Stimulated activated effector memory CD8-positive, alpha-beta T cell treated with anti-CD3 and anti-CD28 coated beads, Interleukin-12 subunit alpha, Interleukin-12 subunit beta, amount 100 ng/mL, for 72 hours (primary cell): Measurements from ENCODE around the gene ELK3.
A peak's percentile ranks its signal among the peaks of the same experiment; 100 is the strongest.

ENCODE experiments used
- ATAC-seq: fragments of 150-1000 bp; cut with Tn5 transposase; 2 replicates; pipeline ENCODE4 v1.10.0; 2021
- DNase-seq, 2 donors: peaks; one replicate each; pipeline ENCODE4 v3.0.0; 2021 to 2022; ENCODE audit warnings: low spot score in 2 of 2
- H3K27ac Mint-ChIP-seq: one replicate; pipeline ENCODE4 v1.8.0; 2022; ENCODE audit warnings: mild to moderate bottlenecking, mixed read lengths
- H3K36me3 Mint-ChIP-seq: one replicate; pipeline ENCODE4 v1.8.0; 2022; ENCODE audit warnings: mild to moderate bottlenecking, mixed read lengths
- H3K4me1 Mint-ChIP-seq: one replicate; pipeline ENCODE4 v1.8.0; 2022; ENCODE audit warnings: mixed read lengths
- H3K4me3 Mint-ChIP-seq: one replicate; pipeline ENCODE4 v1.8.0; 2022; ENCODE audit warnings: mild to moderate bottlenecking, mixed read lengths
- H3K9me3 Mint-ChIP-seq: one replicate; pipeline ENCODE4 v1.8.0; 2022; ENCODE audit warnings: mixed read lengths

Gene ELK3

GRCh38 chr12:96215919-96216273 is 21.7 kb downstream of the ELK3 start:
- no peak for DNase-seq

GRCh38 chr12:96218989-96219678 is 25.0 kb downstream of the ELK3 start:
- Mint-ChIP-seq H3K4me3 (peak overlapping the region; percentile 44), H3K36me3 (peaks cover 69% of the 10 kb centered on the region), H3K9me3 (no peaks in the 10 kb centered on the region), H3K27ac (peak overlapping the region; percentile 86), H3K4me1 (peaks cover 77% of the 10 kb centered on the region)
- DNase-seq: no peak
- no peak for ATAC-seq

More at GRCh38 chr12:96215919-96216273, 21.7 kb downstream of the ELK3 start:
- H3K27ac Mint-ChIP-seq: peak overlapping the region; percentile 84
- ATAC-seq: no peak
- no peaks in the 10 kb centered on the region for H3K9me3 Mint-ChIP-seq
- peaks cover 66% of the 10 kb centered on the region for H3K36me3 Mint-ChIP-seq
- peaks cover 80% of the 10 kb centered on the region for H3K4me1 Mint-ChIP-seq
- peak overlapping the region; percentile 36 for H3K4me3 Mint-ChIP-seq

- Mint-ChIP-seq H3K4me1 (peaks cover 78% of the 10 kb centered on the region), H3K27ac (peak overlapping the region; percentile 86), H3K9me3 (no peaks in the 10 kb centered on the region), H3K4me3 (peak overlapping the region; percentile 44), H3K36me3 (peaks cover 69% of the 10 kb centered on the region)
- ATAC-seq (peak; percentile 88), DNase-seq (no peak)
Measured at GRCh38 chr12:96219700-96220206, 25.6 kb downstream of the ELK3 start.

- no peaks in the 10 kb centered on the region for H3K9me3 Mint-ChIP-seq
- DNase-seq (no peak), ATAC-seq (no peak)
- H3K36me3 Mint-ChIP-seq: peaks cover 72% of the 10 kb centered on the region
- H3K27ac Mint-ChIP-seq: peak overlapping the region; percentile 29
- H3K4me3 Mint-ChIP-seq: no peak overlapping the region
- peaks cover 76% of the 10 kb centered on the region for H3K4me1 Mint-ChIP-seq
Measured at GRCh38 chr12:96220902-96221301, 26.7 kb downstream of the ELK3 start.

- Mint-ChIP-seq H3K4me1 (peaks cover 77% of the 10 kb centered on the region), H3K9me3 (no peaks in the 10 kb centered on the region), H3K4me3 (no peak overlapping the region), H3K36me3 (peaks cover 77% of the 10 kb centered on the region), H3K27ac (peak overlapping the region; percentile 29)
- ATAC-seq: no peak
- no peak for DNase-seq
Measured at GRCh38 chr12:96221391-96221790, 27.2 kb downstream of the ELK3 start.

DNA sequence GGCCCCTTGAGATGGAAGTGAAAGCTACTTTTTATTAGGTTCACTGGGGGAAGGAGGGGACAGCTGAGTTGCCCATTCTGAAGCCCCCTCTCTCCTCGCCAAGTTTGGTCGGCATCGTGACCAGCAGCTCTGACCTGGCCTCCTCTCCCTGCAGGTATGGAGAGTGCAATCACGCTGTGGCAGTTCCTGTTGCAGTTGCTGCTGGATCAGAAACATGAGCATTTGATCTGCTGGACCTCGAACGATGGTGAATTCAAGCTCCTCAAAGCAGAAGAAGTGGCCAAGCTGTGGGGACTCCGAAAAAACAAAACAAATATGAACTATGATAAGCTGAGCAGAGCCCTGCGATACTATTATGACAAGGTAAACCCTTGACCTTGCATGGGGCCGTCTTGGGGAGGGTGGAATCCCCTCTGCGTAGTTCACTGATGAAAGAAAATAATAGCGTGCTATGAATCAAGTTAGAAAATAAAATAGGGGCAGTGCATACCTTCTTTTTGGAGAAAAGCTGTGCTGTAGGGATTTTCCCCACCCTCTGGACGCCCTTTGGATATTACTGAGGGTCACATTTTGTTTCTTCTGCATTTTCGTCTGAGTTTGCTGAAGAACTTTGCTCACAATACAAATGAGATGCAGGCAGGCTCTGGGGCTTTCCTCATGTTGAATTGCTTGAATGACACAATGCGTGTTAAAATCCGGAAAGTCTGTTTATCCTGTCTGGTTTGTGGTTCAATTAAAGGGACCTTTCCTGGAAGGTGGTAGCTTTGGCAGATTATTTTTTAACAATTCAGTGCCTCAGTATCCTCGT is 29.4 kb downstream of the ELK3 start:
- H3K4me3 Mint-ChIP-seq: peak overlapping the region; percentile 38
- DNase-seq (no peak), ATAC-seq (peak; percentile 57)
- no peaks in the 10 kb centered on the region for H3K9me3 Mint-ChIP-seq
- peaks cover 80% of the 10 kb centered on the region for H3K36me3 Mint-ChIP-seq
- peak overlapping the region; percentile 69 for H3K27ac Mint-ChIP-seq
- H3K4me1 Mint-ChIP-seq: peaks cover 78% of the 10 kb centered on the region

- Mint-ChIP-seq H3K4me3 (peak overlapping the region; percentile 38), H3K9me3 (no peaks in the 10 kb centered on the region), H3K27ac (peak overlapping the region; percentile 69), H3K4me1 (peaks cover 78% of the 10 kb centered on the region), H3K36me3 (peaks cover 82% of the 10 kb centered on the region)
- DNase-seq (no peak), ATAC-seq (no peak)
Measured at GRCh38 chr12:96224219-96224615, 30.0 kb downstream of the ELK3 start.

DNA sequence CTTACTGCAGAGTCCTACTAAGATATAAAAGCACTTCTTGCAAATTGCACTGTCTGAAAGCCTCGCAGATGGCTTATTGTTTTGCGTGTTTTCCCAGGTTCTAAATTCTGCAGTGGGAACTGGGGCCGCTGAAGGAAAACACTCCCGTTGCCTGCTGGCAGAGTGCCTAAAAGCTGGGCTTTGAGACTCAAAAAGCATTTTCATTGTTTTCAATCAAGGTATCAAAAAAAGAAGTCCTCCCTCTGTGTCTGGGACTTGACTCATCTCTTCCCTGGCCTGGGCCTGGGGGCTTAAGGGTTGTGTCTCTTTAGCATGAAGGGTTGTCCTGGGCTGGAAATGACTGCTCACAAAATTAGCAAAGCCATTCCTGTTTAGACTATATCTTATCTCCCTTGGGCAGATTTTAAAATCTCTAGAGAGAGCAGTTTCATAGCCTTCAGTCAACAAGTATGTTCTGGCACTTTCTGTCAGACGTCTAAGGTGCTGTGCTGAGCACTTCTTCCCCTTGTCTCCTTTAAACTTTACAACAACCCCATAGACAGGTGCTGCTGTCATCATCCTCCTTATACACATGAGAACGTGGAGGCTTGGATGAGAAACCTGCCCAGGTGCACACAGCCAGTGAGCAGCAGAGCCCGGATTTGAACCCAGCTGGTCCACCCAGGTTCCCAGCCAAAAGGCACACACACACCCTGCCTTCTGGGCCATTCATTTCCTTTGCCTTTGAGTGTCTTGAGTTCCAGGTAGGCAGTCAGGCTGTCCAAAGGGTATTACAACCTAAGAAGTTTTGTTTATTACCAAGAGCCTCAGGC is 31.1 kb downstream of the ELK3 start:
- peaks cover 68% of the 10 kb centered on the region for H3K4me1 Mint-ChIP-seq
- ATAC-seq: no peak
- peaks cover 81% of the 10 kb centered on the region for H3K36me3 Mint-ChIP-seq

DNA sequence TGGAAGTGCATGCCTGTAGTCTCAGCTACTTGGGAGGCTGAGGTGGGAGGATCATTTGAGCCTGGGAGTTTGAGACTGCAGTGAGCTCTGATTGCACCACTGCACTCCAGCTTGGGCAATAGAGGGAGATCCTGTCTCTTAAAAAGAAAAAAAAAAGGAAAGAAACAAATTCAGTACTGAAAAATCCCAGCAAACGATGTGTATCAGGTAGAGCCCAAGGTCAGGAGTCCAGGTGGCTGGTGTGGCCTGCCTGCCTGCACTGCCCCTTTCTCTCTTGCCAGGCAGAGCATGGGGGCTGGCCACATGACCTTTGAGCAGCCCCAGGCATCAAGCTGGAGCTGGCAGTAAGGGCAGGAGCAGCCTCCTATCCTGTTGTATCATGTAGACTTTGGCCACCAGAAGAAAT is 31.8 kb downstream of the ELK3 start:
- ATAC-seq (no peak), DNase-seq (no peak)
- no peak overlapping the region for H3K4me3 Mint-ChIP-seq
- H3K27ac Mint-ChIP-seq: peak overlapping the region; percentile 60
- H3K9me3 Mint-ChIP-seq: no peaks in the 10 kb centered on the region
- peaks cover 63% of the 10 kb centered on the region for H3K4me1 Mint-ChIP-seq
- H3K36me3 Mint-ChIP-seq: peaks cover 77% of the 10 kb centered on the region

More for the DNA sequence above, 31.1 kb downstream of the ELK3 start:
- Mint-ChIP-seq H3K4me3 (no peak overlapping the region), H3K27ac (peak overlapping the region; percentile 60), H3K9me3 (no peaks in the 10 kb centered on the region)
- no peak for DNase-seq

- Mint-ChIP-seq H3K36me3 (peaks cover 78% of the 10 kb centered on the region), H3K4me1 (peaks cover 59% of the 10 kb centered on the region), H3K27ac (peak overlapping the region; percentile 60)
Measured at GRCh38 chr12:96226401-96226800, 32.2 kb downstream of the ELK3 start.

DNA sequence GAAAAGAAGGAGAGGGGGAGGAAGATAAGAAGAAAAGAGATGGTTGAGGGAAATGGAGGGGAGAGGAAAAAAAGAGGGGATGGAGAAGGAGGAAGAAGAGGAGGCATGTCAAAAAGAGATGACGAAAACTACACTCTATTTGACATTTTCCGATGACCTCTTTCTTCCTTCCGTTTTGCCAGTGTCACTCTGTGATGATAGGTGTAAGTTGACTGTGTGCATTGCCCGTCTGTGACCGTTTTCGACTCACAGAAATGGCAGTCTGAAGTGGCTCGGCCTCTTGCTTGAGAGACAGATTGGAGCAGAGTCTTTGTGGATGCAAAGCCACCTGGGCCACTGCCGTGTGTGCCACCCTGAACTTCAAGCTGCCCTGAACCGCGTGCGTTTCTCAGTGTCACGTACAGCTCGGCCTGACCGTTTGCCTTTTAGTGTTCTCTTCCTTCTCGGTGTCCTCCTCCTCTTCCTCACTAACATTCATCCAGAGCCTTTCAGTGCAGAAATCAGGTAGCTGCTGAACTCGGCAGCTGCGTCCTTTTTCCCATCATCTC is 32.7 kb downstream of the ELK3 start:
- no peaks in the 10 kb centered on the region for H3K9me3 Mint-ChIP-seq
- peaks cover 83% of the 10 kb centered on the region for H3K36me3 Mint-ChIP-seq
- H3K27ac Mint-ChIP-seq: peak overlapping the region; percentile 60
- ATAC-seq: peak; percentile 66
- DNase-seq: no peak
- peaks cover 60% of the 10 kb centered on the region for H3K4me1 Mint-ChIP-seq
- H3K4me3 Mint-ChIP-seq: peak overlapping the region; percentile 49

More at GRCh38 chr12:96226401-96226800, 32.2 kb downstream of the ELK3 start:
- peak overlapping the region; percentile 49 for H3K4me3 Mint-ChIP-seq
- DNase-seq (no peak), ATAC-seq (no peak)
- no peaks in the 10 kb centered on the region for H3K9me3 Mint-ChIP-seq

DNA sequence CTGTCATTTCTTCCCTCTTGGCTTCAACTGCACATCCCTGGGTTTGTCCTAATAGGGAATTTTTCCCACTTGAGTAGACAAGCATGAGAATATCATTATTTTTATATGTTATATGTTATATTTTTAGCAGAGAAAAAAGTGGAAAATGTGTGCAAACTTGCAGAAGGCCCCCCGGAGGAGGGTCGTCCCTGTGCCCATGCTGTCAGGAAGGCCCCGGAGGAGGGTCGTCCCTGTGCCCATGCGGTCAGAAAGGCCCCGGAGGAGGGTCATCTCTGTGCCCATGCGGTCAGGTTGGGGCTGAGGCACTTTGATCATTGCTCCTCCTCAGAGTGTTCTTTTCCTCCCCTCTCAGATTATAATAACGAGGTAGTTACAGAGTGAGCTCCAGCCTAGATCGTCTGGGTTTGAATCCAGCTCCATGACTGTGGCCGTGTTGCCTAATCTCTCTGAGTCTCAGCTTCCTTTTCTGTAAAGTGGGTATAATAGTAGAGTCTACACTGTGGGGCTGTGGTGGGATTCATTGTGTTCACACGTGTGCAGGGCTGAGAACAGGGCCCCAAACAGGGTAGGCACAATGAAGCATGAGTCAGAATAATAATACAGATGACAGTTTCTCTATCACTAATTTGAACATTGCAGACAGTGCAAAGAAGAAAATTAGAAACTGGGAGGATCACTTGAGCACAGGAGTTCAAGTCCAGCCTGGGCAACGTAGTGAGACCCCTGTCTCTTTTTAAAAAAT is 33.4 kb downstream of the ELK3 start:
- H3K9me3 Mint-ChIP-seq: no peaks in the 10 kb centered on the region
- H3K36me3 Mint-ChIP-seq: peaks cover 89% of the 10 kb centered on the region
- peak overlapping the region; percentile 49 for H3K4me3 Mint-ChIP-seq
- H3K27ac Mint-ChIP-seq: peak overlapping the region; percentile 60
- ATAC-seq (peak; percentile 90), DNase-seq (no peak)
- H3K4me1 Mint-ChIP-seq: peaks cover 61% of the 10 kb centered on the region

GRCh38 chr12:96228566-96229248 is 34.5 kb downstream of the ELK3 start:
- Mint-ChIP-seq H3K27ac (peak overlapping the region; percentile 60), H3K4me1 (peaks cover 49% of the 10 kb centered on the region), H3K9me3 (no peaks in the 10 kb centered on the region), H3K4me3 (no peak overlapping the region), H3K36me3 (peaks cover 83% of the 10 kb centered on the region)
- ATAC-seq: no peak
- DNase-seq: no peak

DNA sequence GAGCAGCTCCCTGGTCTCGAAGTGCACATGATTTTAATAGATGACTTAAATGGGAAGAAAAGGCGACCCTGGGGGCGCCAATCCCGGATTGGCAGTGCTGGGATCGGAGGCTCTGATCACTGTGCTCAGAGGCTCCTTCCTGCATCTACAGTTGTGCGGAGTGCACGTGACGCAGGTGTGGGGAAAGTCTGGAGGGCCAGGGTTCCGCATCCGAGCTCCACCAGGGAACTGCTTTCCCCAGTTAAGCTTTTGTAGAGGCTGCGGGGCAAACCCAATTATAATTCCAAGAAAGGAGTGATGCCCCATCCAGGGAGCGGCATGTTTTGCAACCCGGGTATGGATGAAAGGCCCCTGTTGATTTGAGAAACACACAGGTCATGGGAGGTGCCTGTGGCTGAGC is 36.5 kb downstream of the ELK3 start:
- DNase-seq (no peak), ATAC-seq (no peak)
- H3K36me3 Mint-ChIP-seq: peaks cover 71% of the 10 kb centered on the region
- peaks cover 51% of the 10 kb centered on the region for H3K4me1 Mint-ChIP-seq
- H3K9me3 Mint-ChIP-seq: no peaks in the 10 kb centered on the region
- H3K27ac Mint-ChIP-seq: peak overlapping the region; percentile 14
- H3K4me3 Mint-ChIP-seq: no peak overlapping the region
